WERI-Rb-1 (cell line): ENCODE measurements around the gene NAMPT.

Source experiments
- DNase-seq: peaks from one replicate; pipeline ENCODE4 v3.0.0-alpha.2; 2020
- H3K27ac ChIP-seq: fragments of 250-450 bp; sonication (Bioruptor Pico); 2 replicates; pipeline ENCODE4 v1.5.1; 2020; ENCODE audit warnings: mild to moderate bottlenecking, moderate library complexity
- H3K27me3 ChIP-seq: fragments of 250-450 bp; sonication (Bioruptor Pico); 2 replicates; pipeline ENCODE4 v1.5.1; 2021; ENCODE audit warnings: mild to moderate bottlenecking, low read depth, moderate library complexity; ENCODE audit not compliant: insufficient read depth, severe bottlenecking
- H3K36me3 ChIP-seq: fragments of 250-450 bp; sonication (Bioruptor Pico); 2 replicates; pipeline ENCODE4 v1.5.1; 2020; ENCODE audit warnings: mild to moderate bottlenecking, moderate library complexity
- H3K4me3 ChIP-seq: 2 replicates; pipeline ENCODE4 v1.5.1; 2011; ENCODE audit warnings: low read depth, mild to moderate bottlenecking, control low read depth, low read length
- H3K9me3 ChIP-seq: fragments of 250-450 bp; sonication (Bioruptor Pico); 2 replicates; pipeline ENCODE4 v1.5.1; 2021; ENCODE audit warnings: mild to moderate bottlenecking, moderate library complexity; ENCODE audit not compliant: severe bottlenecking
- TF ChIP-seq, protein P1 (sequence below): IDR thresholded peaks from 2 replicates; pipeline ENCODE4 v1.5.1; 2011; ENCODE audit warnings: low read depth, mild to moderate bottlenecking, control low read depth, inconsistent platforms, low read length

The NAMPT gene

DNA sequence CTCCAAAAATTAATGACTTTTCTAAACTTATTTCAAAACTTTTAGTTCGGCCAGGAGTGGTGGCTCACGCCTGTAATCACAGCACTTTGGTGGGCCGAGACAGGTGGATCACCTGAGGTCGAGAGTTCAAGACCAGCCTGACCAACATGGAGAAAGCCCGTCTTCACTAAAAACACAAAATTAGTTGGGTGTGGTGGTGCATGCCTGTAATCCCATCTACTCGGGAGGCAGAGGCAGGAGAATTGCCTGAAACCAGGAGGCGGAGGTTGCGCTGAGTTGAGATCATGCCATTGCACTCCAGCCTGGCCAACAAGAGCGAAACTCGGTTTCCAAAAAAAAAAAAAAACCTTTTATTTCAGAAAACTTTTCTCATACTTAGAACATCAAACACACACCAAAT, 8.3 kb downstream of the NAMPT start:
- Histone ChIP-seq H3K9me3 (no peaks in the 10 kb centered on the region), H3K4me3 (no peak overlapping the region), H3K27ac (no peak overlapping the region), H3K27me3 (no peaks in the 10 kb centered on the region), H3K36me3 (peaks cover 37% of the 10 kb centered on the region)
- TF ChIP-seq, protein P1, sequence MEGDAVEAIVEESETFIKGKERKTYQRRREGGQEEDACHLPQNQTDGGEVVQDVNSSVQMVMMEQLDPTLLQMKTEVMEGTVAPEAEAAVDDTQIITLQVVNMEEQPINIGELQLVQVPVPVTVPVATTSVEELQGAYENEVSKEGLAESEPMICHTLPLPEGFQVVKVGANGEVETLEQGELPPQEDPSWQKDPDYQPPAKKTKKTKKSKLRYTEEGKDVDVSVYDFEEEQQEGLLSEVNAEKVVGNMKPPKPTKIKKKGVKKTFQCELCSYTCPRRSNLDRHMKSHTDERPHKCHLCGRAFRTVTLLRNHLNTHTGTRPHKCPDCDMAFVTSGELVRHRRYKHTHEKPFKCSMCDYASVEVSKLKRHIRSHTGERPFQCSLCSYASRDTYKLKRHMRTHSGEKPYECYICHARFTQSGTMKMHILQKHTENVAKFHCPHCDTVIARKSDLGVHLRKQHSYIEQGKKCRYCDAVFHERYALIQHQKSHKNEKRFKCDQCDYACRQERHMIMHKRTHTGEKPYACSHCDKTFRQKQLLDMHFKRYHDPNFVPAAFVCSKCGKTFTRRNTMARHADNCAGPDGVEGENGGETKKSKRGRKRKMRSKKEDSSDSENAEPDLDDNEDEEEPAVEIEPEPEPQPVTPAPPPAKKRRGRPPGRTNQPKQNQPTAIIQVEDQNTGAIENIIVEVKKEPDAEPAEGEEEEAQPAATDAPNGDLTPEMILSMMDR, result no peak
- DNase-seq, result no peak

DNA sequence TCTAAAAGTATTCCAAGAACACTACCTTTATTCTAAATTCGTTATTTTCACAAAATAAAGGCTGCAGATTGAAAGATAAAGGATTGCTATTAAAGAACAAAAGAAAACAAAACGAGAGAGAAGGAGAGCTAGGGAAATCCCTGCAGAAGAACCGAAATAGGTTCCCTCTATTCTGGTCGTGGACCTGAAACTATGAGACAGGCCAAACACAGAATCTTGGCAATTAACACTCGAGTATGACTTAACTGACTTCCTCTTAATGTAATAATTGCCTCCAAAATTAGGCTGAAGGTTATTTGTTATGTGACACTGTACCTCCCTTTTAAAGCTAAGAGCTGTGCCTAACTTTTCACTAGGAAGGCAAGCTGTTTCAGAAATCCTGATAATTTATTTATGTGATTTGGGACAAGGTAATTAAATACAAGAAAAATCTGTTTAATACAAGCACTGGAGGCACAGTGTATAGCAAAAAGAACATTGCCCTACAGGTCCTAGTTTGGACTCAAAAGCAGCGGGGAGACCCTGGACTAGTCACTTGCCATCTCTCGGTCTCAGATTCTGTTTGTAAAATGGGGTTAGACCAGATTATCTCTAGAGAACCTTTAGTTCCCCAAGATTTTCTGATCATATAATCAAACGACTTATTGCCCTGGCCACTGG, 11.6 kb downstream of the NAMPT start:
- H3K9me3 ChIP-seq, result no peaks in the 10 kb centered on the region
- no peak overlapping the region for H3K27ac ChIP-seq
- H3K4me3 ChIP-seq, result no peak overlapping the region
- no peak for DNase-seq
- TF ChIP-seq, protein P1, result no peak
- H3K27me3 ChIP-seq, result no peaks in the 10 kb centered on the region
- peaks cover 42% of the 10 kb centered on the region for H3K36me3 ChIP-seq

- Histone ChIP-seq H3K27me3 (no peaks in the 10 kb centered on the region), H3K36me3 (peaks cover 37% of the 10 kb centered on the region), H3K27ac (no peak overlapping the region), H3K9me3 (no peaks in the 10 kb centered on the region), H3K4me3 (no peak overlapping the region)
- no peak for DNase-seq
- TF ChIP-seq, protein P1, result no peak
Observed at GRCh38 chr7:106270122-106270977, 14.4 kb downstream of the NAMPT start.

DNA sequence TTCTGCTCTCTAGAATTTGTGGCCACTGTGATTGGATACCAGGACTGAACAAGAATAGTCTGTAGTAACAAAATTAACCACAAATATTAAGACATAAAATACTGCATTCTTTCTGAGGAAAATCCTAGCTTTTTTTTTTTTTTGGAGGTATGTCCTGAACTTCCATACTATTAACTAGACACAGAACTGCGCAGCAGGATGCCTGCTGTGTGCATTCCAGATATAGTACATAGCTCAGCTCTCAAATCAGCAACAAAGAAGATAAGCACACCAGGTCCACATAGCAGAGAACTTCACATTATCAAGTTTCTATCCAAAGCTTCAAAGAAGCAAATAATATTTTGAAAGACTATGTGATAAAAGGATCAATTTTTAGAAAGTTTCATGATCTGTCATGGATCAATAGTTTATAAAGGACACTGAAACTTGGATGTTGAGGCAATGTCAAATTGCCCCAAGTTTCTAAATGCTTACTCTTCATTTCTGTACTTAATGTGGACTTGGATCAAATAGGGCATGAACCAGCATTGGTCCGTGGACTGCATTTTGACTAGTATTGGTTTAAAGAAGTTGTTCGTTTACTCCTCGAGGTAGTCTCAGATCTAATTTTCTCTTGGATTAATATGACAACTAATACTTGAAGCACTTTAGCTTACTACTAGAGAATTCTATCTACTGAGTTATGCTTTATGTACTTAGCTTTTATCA, 15.4 kb downstream of the NAMPT start:
- Histone ChIP-seq H3K27ac (no peak overlapping the region), H3K9me3 (no peaks in the 10 kb centered on the region), H3K27me3 (no peaks in the 10 kb centered on the region), H3K36me3 (peaks cover 31% of the 10 kb centered on the region), H3K4me3 (no peak overlapping the region)
- TF ChIP-seq, protein P1, result no peak
- DNase-seq, result no peak

DNA sequence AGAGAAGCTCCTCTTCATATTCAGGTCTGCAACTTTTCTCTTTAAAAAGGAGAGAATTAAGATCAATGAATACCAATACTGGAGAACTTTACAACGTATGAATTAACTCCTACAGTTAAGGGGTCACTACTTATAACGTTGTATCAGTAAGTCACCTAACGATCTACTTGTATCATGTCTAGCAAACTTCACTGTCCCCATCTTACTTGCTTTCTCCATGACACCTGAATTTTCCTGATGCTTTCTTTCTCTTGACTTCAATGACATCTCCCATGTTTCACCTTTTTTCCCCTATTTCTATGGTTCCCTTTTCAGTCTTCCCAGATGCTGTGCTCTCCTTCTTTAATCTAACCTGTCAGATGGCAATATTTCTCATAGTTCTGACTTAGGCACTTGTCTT, 19.6 kb downstream of the NAMPT start:
- H3K27me3 ChIP-seq, result no peaks in the 10 kb centered on the region
- H3K4me3 ChIP-seq, result no peak overlapping the region
- no peak for DNase-seq
- TF ChIP-seq, protein P1, result no peak
- no peak overlapping the region for H3K27ac ChIP-seq
- peaks cover 26% of the 10 kb centered on the region for H3K36me3 ChIP-seq
- no peaks in the 10 kb centered on the region for H3K9me3 ChIP-seq
